Daoy (cell line): ENCODE measurements around the gene SSPN. TPM values are rescaled to one million over a fixed set of nuclear protein-coding genes. Genes with fewer than 3 reads are reported as not detected.

Source experiments
- DNase-seq: peaks from one replicate; pipeline ENCODE4 v3.0.0-alpha.2; 2015; ENCODE audit warnings: low read depth
- total RNA-seq: library from RNA; depleted of rRNA; stranded (reverse); fragments of >200 nt; shearing (Covaris generic); gene quantifications from 2 replicates; pipeline ENCODE4 v1.2.3, GENCODE V29; 2014

Gene SSPN
- total RNA-seq, 1 experiment from 2014 or later = 7.3 TPM

- no peak for DNase-seq
These were observed 8.2 kb upstream of the SSPN start for GRCh38 chr12:26187014-26187798.

- DNase-seq = no peak
These were observed 7.2 kb upstream of the SSPN start for GRCh38 chr12:26188127-26188526.

DNA sequence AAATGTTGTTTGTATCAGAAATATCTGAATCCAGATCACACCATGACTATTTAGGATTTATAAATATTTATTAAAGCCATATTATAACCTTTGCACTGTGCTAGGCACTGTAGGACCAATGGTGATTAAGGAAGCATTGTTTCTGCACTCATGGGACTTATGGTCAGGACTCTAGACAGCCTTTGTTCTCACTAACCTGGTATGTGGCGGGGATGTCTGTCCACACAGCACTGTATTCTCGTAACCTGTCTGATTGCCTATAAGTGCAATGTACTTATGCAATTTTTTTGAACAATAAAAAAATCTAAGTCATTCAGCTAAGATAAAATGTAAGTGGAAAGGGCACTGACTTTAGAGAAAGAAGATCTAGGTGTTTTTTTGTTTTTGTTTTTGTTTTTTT lies 6.7 kb upstream of the SSPN start:
- DNase-seq = no peak

GRCh38 chr12:26192142-26192541 lies 3.2 kb upstream of the SSPN start:
- no peak for DNase-seq

DNA sequence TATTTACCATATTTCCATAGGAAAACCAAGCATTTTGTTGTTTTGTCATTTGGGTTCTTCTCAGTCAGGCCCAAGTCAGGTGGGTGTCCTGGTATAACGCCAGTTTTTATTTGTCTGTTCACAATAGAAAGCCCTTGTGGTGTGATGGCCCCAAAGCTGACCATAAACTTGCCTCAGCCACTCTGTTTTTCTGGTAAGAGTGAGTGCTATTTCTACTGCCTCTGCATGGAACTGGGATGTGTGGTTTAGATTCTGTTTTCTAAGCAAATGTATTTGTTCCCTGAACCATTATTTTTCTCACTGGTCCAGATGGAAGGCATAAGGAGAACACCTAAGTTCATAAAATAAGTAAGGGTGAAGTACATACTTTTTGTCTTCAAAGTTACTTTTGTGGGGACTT lies 1.8 kb upstream of the SSPN start:
- no peak for DNase-seq

- DNase-seq = peak; percentile 71
These were observed 458 bp downstream of the SSPN start for GRCh38 chr12:26195641-26196420.

GRCh38 chr12:26196421-26196716 lies 996 bp downstream of the SSPN start:
- DNase-seq = peak; percentile 42

- peak; percentile 43 for DNase-seq
These were observed 2.5 kb downstream of the SSPN start for GRCh38 chr12:26197832-26198231.

DNA sequence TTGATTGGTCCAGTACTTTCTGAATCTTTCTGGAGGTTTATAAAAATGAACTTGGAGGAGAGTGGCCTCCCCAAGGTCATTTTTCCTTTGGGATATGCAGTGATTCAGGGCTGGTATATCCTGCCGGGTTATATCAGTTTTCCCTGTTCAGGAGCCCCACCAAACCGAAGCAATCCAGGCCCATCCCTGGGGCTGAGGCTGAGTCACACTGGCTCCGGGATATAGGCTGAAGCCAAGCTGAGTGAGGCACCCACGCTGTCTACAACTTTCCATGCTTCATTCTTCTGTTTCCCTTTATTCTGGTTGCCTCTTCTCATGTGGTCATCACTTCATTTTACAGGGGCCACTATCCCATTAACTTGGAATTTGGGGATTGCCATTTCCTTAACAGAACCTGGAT lies 3.4 kb downstream of the SSPN start:
- peak; percentile 90 for DNase-seq

- no peak for DNase-seq
These were observed 7.9 kb downstream of the SSPN start for GRCh38 chr12:26203167-26203780.

GRCh38 chr12:26204612-26205289 lies 9.4 kb downstream of the SSPN start:
- DNase-seq = no peak

- no peak for DNase-seq
These were observed 9.9 kb downstream of the SSPN start for GRCh38 chr12:26205298-26205697.

DNA sequence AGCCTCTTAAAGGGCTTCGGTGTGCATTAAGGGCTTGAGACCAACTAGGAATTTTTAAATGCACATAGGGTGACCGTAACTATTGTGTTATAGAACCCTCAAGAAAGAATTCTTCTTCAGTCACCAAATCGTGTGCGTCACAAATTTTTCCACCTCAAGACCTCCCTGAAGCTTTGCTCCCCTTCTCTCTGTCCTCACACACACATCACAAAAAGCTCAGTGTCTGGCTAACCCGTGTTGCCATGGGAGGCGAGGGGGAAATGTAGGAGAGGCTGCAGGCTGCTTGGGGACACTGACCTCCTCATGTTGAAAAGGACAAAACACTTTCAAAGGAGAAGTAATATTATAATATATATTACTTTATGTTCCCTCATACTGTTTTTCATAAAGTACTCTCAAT lies 10.6 kb downstream of the SSPN start:
- DNase-seq = no peak

GRCh38 chr12:26211331-26211730 lies 16.0 kb downstream of the SSPN start:
- no peak for DNase-seq

DNA sequence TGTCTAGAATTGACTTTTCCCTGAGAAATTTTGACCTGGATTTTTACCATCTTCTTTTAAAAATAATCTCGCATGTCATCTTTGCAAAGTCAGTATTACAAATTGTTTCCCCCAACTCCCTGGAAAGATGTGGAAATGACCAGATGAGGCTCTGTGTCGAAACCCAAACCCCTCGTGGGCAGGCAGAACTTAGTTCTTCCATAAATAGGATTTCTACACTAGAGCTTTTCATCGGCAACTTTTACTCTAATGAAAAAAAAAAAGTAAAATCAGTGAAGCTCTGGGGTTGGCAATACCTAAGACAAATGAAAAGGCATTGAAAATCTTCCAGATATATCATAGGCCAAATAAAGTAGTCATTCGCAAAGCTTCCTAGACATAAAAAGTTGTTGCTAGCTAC lies 17.0 kb downstream of the SSPN start:
- DNase-seq = no peak

DNA sequence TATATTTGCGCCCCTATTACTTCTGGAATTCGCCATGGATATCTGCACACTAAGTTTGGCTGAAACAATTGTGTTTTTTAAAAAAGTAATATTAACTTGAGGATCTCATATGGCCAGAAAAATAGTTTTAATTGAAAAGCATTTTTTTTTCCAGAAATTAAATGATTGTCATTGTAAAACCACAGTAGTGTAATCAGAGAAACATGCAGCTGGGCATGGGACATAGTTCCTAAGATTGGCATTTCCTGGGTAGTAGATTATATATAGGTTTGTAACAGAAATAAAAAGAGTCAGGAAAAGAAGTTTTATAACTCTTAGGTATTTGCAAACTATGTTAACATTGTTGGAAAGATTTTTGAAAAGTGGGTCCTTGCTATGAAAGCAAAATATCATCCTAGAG lies 17.6 kb downstream of the SSPN start:
- DNase-seq = no peak

DNA sequence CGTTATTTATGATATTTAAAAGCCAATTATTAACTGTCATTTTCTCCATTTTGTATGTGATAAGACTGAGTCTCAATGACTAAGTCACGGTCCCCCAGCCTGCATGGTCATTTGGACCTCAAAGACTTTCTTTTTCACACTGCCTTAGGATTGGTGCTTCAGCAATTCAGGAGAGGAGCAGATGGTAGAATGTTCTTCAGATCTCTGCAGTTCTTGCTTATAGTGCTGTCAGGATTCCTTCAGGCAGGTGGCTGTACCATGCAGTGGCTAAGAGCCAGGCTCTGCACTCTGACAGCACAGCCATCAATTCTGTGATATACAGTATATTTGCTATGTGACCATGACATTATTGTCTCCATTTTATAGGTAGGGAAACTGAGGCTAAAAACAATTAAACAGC lies 18.7 kb downstream of the SSPN start:
- DNase-seq = no peak

- DNase-seq = no peak
These were observed 24.4 kb downstream of the SSPN start for GRCh38 chr12:26219736-26220135.

DNA sequence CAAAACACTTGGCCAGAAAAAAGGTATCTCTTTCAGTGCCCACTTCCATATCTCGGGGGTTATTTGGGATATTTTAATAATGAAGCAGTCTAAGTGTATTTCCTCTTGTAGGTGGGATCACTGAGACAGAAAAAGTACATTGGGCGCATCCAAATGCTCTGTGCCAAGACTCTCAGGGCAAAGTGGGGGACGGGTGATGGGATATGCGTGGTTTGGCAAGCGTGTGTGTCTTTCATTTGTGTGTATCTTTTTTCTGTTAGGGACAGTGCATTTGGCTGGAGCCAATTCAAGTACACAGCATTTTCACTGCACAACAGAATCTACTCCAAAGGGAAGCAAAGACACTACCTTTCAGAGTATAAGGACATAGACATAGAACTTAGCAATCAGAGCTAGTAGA lies 29.3 kb downstream of the SSPN start:
- DNase-seq = no peak

DNA sequence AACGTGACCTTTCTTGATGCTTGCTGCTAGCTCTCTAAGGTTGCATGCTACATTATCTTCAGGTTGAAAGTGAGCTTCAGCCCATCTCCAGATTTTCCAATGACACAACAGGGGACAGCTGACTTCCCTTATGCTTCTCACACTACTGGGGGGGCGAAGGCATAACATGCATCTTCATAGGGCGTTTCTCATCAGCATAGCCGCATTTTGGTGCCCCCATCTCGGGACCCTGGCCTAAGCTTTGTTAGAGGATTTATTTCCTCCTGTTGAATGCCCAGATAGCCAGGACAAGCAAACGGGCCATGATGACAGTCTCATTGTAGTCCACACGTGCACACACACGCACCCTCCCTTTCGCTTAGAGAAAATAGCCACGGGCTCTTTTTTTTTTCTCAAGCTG lies 30.7 kb downstream of the SSPN start:
- no peak for DNase-seq

DNA sequence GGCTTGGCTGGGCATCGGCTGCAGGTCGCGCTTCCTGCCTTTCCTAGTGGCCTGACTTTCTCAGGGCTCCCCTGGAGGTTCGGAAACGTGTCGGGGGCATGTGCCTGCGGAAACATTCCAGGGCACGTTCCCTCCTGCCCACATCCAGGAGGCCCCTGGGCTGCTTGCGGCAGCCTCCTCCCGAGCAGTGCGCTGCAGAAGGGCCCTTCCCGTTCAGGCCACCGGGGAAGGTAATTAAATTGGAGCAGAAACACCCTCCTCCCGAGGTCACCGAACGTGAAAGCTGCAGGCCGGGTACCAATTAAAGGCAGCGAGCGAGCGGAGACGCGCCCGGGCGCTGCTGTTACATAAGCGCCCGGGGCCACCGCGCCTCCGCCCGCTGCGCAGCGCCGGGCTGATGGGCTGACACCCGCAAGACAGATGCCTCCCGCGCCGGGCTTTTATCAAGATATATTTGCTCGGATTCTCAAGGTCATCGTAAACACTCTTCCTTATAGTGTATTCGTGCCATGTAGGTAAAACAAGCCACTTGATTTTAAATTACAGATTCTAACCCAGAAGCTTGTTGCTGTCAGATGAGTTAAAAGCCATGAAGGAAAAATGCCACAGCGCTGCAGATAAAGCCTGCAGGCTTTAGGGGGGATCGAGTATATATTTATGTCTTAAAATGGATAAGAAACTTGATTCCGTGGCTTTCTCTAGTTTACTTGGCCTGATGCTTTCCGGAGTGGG lies 31.4 kb downstream of the SSPN start:
- peak; percentile 23 for DNase-seq

- DNase-seq = no peak
These were observed 32.0 kb downstream of the SSPN start for GRCh38 chr12:26227361-26227745.
